ENCODE data around the gene RFNG.

Gene RFNG

DNA sequence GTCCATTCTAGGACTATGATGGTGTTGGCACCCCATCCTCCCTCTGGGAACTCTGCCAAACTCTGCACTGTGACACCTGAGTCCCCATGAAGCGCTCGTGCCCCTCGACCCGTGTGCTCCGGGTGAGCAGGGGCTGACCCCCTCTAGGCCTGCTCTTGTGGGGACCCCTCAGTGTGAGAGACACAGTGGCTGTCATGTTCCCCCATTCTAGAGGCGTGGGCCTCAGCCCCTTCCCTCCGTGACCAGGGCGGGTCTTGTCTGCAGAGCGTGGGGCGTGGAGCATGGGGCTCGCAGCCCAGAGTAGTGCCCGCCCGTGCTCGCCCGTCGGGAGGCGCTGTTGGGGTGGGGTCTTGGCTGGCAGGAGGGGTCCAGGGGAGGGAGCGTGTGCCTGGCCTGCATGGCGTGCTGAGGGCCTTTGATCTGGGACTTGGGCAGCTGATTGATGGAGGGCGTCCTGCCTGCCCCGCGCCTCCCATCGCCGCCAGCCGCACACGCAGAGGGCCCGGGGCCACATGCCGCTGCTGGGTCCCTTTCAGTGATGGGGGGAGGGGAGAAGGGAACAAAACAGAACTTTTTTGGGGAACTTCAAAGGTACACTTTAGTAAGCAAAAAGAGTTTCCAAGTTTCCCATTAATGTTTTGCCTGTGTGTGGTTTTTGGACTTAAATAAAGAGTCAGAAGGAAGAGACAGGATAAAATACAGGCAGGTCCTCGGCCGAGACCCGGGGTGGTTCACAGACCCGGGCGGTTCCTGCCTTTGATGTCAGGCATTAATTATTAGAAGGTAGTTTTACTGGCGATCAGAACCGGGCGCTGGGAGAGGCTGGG is 51.4 kb downstream of the RFNG start:
- intact Hi-C loops (cut with DNase I): no loop called here
- no peak for DNase-seq

- intact Hi-C loops (cut with DNase I): no loop called here
- no peak for DNase-seq
Observed at GRCh38 chr17:81999587-81999975, 52.0 kb downstream of the RFNG start.

- intact Hi-C loops (cut with DNase I): no loop called here
- DNase-seq: no peak
Observed at GRCh38 chr17:81998691-81999438, 52.7 kb downstream of the RFNG start.

- DNase-seq: no peak
- intact Hi-C loops (cut with DNase I): no loop called here
Observed at GRCh38 chr17:81998212-81998611, 53.4 kb downstream of the RFNG start.

Data from head of caudate nucleus (tissue), 42 donors.